MM.1S (cell line): ENCODE results near the gene TARDBP.

Source experiments
- CTCF ChIP-seq: fragments of 300-600 bp; sonication (generic); IDR thresholded peaks from 2 replicates; pipeline ENCODE4 v1.5.1; 2016; ENCODE audit warnings: antibody characterized with exemption, low read length, mixed read lengths
- EZH2 ChIP-seq: fragments of 300-600 bp; sonication (generic); optimal IDR thresholded peaks from 2 replicates; pipeline ENCODE3; 2017; ENCODE audit warnings: low read depth, mild to moderate bottlenecking, antibody characterized with exemption, low read length, mixed read lengths

DNA sequence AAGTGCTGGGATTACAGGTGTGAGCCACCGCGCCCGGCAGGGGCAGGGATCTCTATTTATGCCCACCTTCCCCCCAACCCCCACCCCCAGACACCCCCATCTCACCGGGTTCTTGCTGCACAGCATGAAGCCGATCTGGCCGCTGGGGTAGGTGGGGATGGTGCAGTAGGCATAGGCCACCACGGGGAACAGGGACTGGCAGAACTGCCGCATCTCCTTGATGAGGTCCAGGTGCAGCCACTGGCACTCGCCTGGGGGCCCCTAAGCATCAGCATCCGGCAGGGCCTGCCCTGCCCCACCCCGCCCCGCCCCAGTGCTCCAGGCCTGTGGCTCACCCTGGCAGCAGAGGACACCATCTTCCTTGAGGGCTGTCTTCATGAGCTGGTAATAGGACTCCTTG is 43.2 kb downstream of the TARDBP start:
- TF ChIP-seq CTCF (no peak), EZH2 (no peak)
